ENCODE data around the gene ATP11A. TPM values are rescaled to one million over a fixed set of nuclear protein-coding genes. Genes with fewer than 3 reads are reported as not detected.

The ATP11A gene
- total RNA-seq, 1 experiment from 2014 or later: 65.3 TPM

GRCh38 chr13:112813552-112813951, 123.7 kb downstream of the ATP11A start:
- no peak for DNase-seq
- H4K91ac ChIP-seq (ENCODE audit: insufficient read length, low read depth, low read length): no peak overlapping the region
- no peak overlapping the region for H3T11ph ChIP-seq (ENCODE audit: low read length)
- H3K9me3 ChIP-seq (ENCODE audit: control insufficient read depth, low read depth, low read length): peaks cover 15% of the 10 kb centered on the region
- no peak overlapping the region for H2AK5ac ChIP-seq (ENCODE audit: insufficient read length, low read length)
- H4K20me1 ChIP-seq (ENCODE audit: control insufficient read depth, insufficient read depth, insufficient read length): no peaks in the 10 kb centered on the region
- no peak overlapping the region for H2BK15ac ChIP-seq (ENCODE audit: low read depth, low read length)
- no peak for TF ChIP-seq CTCF (conservative IDR thresholded peaks at IDR 0.05)
- H3K36me3 Mint-ChIP-seq (ENCODE audit: insufficient read depth in 1 of 3, low read depth in 3 of 3): peaks cover 69 to 77% (median 74%) of the 10 kb centered on the region in 3 experiments
- no peaks in the 10 kb centered on the region for H3K27me3 Mint-ChIP-seq (ENCODE audit: low read depth)
- no peak overlapping the region for H3K27ac Mint-ChIP-seq
- H3K27ac ChIP-seq (ENCODE audit: insufficient read length, low read depth, low read length): no peak overlapping the region
- no peak overlapping the region for H2AFZ ChIP-seq (ENCODE audit: low read length)
- H2BK20ac ChIP-seq (ENCODE audit: low read depth, low read length, poor library complexity, severe bottlenecking): no peak overlapping the region
- H2BK120ac ChIP-seq (ENCODE audit: low read depth, low read length, poor library complexity, severe bottlenecking): no peak overlapping the region
- H3K79me1 ChIP-seq (ENCODE audit: insufficient read depth, low read depth, low read length, poor library complexity, severe bottlenecking): no peaks in the 10 kb centered on the region
- no peaks in the 10 kb centered on the region for H3K79me2 ChIP-seq (ENCODE audit: insufficient read depth, low read length)
- no peak overlapping the region for H3K23ac ChIP-seq (ENCODE audit: insufficient read length, low read depth, low read length)
- H2BK12ac ChIP-seq (ENCODE audit: insufficient read length, low read depth, low read length): no peak overlapping the region
- no peak overlapping the region for H3K4me2 ChIP-seq (ENCODE audit: insufficient read depth, insufficient read length, low read length)
- H3K4me3 Mint-ChIP-seq: no peak overlapping the region
- H3K4me1 ChIP-seq (ENCODE audit: insufficient read depth, low read length): no peaks in the 10 kb centered on the region
- no peak overlapping the region for H4K8ac ChIP-seq (replicated peaks; ENCODE audit: insufficient read length, low read depth, low read length)
- H3K4me1 Mint-ChIP-seq: no peaks in the 10 kb centered on the region
- H3K56ac ChIP-seq (ENCODE audit: insufficient read length, low read depth, low read length): no peak overlapping the region
- no CpG with 5 or more reads among the region's 8 CpGs for WGBS (ENCODE audit: extremely low coverage, insufficient read length, low lambda C conversion rate)
- no peak overlapping the region for H2BK5ac ChIP-seq (ENCODE audit: insufficient read length, low read length)
- H3K27me3 ChIP-seq (ENCODE audit: insufficient read depth, low read length): no peaks in the 10 kb centered on the region
- no peak overlapping the region for H3K4ac ChIP-seq (ENCODE audit: low read depth, low read length)
- H3K9me3 Mint-ChIP-seq: peaks cover 15 to 33% of the 10 kb centered on the region in 2 experiments
- H3K14ac ChIP-seq (ENCODE audit: insufficient read depth, low read length): no peak overlapping the region
- H3K9ac ChIP-seq (ENCODE audit: extremely low read depth, insufficient read length, low read length): no peak overlapping the region
- H4K5ac ChIP-seq (ENCODE audit: insufficient read length, low read depth, low read length): no peak overlapping the region
- H3K18ac ChIP-seq (ENCODE audit: insufficient read length, low read depth, low read length): no peak overlapping the region
- no peaks in the 10 kb centered on the region for H3K23me2 ChIP-seq (ENCODE audit: insufficient read length, low read depth, low read length, poor library complexity, severe bottlenecking)

Measured in H9 (cell line).